ENCODE data around the gene HTR1D. TPM values are rescaled to one million over a fixed set of nuclear protein-coding genes. Genes with fewer than 3 reads are reported as not detected.

The HTR1D gene
- total and polyA plus RNA-seq, 4 donors, result 0.05 TPM; not detected in 3

DNA sequence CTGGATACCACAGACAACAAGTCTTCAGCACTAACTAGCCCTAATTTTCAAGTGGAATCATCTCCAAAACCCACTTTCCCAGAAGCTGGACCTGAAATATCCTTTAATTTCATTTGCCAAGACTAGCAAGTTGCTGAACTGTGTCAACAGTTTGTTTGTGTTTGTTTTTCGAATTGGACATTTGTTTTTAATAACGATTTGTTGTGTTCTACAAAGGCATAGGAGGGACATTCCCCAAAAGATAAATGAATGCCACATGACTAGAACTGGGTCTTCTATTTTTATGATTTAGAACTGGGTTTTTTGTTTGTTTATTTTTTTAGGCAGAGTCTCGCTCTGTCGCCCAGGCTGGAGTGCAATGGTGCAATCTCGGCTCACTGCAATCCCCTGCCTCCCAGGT, 66.6 kb downstream of the HTR1D start:
- H3K36me3 ChIP-seq (ENCODE audit: control insufficient read depth in 4 of 4, insufficient read depth in 3 of 4, low read depth in 1 of 4, low read length in 3 of 4), result no peaks in the 10 kb centered on the region
- peaks cover 8 to 25% (median 21%) of the 10 kb centered on the region in 4 donors for H3K4me1 ChIP-seq (ENCODE audit: control insufficient read depth in 4 of 4, insufficient read depth in 4 of 4, low read length in 3 of 4)
- no peaks in the 10 kb centered on the region for H3K9me3 ChIP-seq (ENCODE audit: control insufficient read depth in 4 of 4, low read length in 3 of 4)
- H3K27ac ChIP-seq (ENCODE audit: low read depth in 1 of 2, low read length in 2 of 2), result peak overlapping the region; percentile 12 to 46
- no peak for DNase-seq (ENCODE audit: low spot score)
- peak overlapping the region in 1 of 2 donors; percentile 22 for H3K9ac ChIP-seq (ENCODE audit: low read depth in 1 of 2, low read length in 2 of 2)
- TF ChIP-seq NR2F2 (IDR thresholded peaks at IDR 0.05) (no peak), FOXA1 (IDR thresholded peaks at IDR 0.05) (no peak), SP1 (IDR thresholded peaks at IDR 0.05) (no peak), REST (IDR thresholded peaks at IDR 0.05) (no peak)
- no peaks in the 10 kb centered on the region for H3K27me3 ChIP-seq (ENCODE audit: control insufficient read depth in 4 of 4, insufficient read depth in 4 of 4, low read length in 3 of 4)
- 41% methylated on average over 5 of the region's 5 CpGs for WGBS
- H3K4me3 ChIP-seq (ENCODE audit: low read depth in 1 of 3, low read length in 3 of 3), result no peak overlapping the region

DNA sequence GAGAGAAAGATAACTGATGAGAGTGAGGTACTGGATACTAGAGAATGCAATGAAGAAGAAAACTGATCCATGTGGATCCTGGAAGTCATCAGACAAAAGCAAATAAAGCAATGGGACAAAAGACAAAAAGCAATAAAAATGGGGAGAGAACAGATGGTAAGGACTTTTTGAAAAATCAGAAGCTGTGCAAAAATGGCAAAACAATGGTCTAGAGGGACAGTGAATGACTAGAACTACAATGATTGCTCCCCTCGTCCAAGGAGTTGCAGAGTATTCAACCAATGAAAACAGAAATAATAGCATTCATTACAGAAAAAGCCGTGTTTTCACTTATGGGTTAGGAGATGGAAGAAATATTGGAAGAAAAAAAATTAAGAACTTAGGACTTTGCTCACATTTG, 67.2 kb downstream of the HTR1D start:
- WGBS, result 64% methylated on average over 2 of the region's 2 CpGs
- Histone ChIP-seq H3K9ac (ENCODE audit: low read depth in 1 of 2, low read length in 2 of 2) (no peak overlapping the region), H3K9me3 (ENCODE audit: control insufficient read depth in 4 of 4, low read length in 3 of 4) (no peaks in the 10 kb centered on the region)

More for the DNA sequence above, 67.2 kb downstream of the HTR1D start:
- TF ChIP-seq, protein P1, sequence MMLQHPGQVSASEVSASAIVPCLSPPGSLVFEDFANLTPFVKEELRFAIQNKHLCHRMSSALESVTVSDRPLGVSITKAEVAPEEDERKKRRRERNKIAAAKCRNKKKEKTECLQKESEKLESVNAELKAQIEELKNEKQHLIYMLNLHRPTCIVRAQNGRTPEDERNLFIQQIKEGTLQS (IDR thresholded peaks at IDR 0.05), result no peak
- TF ChIP-seq GABPA (IDR thresholded peaks at IDR 0.05 in 1 of 2, conservative IDR thresholded peaks at IDR 0.05 in 1 of 2) (no peak), ZBTB33 (IDR thresholded peaks at IDR 0.05) (no peak), MAX (IDR thresholded peaks at IDR 0.05) (no peak), FOXA1 (IDR thresholded peaks at IDR 0.05) (no peak), TAF1 (conservative IDR thresholded peaks at IDR 0.05) (no peak), HNF4G (IDR thresholded peaks at IDR 0.05) (no peak), HNF4A (conservative IDR thresholded peaks at IDR 0.05) (no peak), FOXA2 (IDR thresholded peaks at IDR 0.05) (no peak), RXRA (IDR thresholded peaks at IDR 0.05) (no peak), RAD21 (IDR thresholded peaks at IDR 0.05) (no peak)
- TF ChIP-seq, protein P2, sequence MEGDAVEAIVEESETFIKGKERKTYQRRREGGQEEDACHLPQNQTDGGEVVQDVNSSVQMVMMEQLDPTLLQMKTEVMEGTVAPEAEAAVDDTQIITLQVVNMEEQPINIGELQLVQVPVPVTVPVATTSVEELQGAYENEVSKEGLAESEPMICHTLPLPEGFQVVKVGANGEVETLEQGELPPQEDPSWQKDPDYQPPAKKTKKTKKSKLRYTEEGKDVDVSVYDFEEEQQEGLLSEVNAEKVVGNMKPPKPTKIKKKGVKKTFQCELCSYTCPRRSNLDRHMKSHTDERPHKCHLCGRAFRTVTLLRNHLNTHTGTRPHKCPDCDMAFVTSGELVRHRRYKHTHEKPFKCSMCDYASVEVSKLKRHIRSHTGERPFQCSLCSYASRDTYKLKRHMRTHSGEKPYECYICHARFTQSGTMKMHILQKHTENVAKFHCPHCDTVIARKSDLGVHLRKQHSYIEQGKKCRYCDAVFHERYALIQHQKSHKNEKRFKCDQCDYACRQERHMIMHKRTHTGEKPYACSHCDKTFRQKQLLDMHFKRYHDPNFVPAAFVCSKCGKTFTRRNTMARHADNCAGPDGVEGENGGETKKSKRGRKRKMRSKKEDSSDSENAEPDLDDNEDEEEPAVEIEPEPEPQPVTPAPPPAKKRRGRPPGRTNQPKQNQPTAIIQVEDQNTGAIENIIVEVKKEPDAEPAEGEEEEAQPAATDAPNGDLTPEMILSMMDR (IDR thresholded peaks at IDR 0.05; ENCODE audit: low read depth, low read length, missing input control), result no peak
- H3K36me3 ChIP-seq (ENCODE audit: control insufficient read depth in 4 of 4, insufficient read depth in 3 of 4, low read depth in 1 of 4, low read length in 3 of 4), result no peaks in the 10 kb centered on the region
- no peak overlapping the region for H3K4me3 ChIP-seq (ENCODE audit: low read depth in 1 of 3, low read length in 3 of 3)
- H3K27me3 ChIP-seq (ENCODE audit: control insufficient read depth in 4 of 4, insufficient read depth in 4 of 4, low read length in 3 of 4), result no peaks in the 10 kb centered on the region
- peak overlapping the region in 1 of 2 donors; percentile 46 for H3K27ac ChIP-seq (ENCODE audit: low read depth in 1 of 2, low read length in 2 of 2)
- no peak for DNase-seq (ENCODE audit: low spot score)
- H3K4me1 ChIP-seq (ENCODE audit: control insufficient read depth in 4 of 4, insufficient read depth in 4 of 4, low read length in 3 of 4), result peaks cover 8 to 25% (median 21%) of the 10 kb centered on the region in 4 donors
